ENCODE data around the gene SNRNP200. TPM values are rescaled to one million over a fixed set of nuclear protein-coding genes. Genes with fewer than 3 reads are reported as not detected.
A peak's percentile ranks its signal among the peaks of the same experiment; 100 is the strongest.

Gene SNRNP200
- total RNA-seq, 1 experiment from 2014 or later = 202 TPM

GRCh38 chr2:96317584-96317997, 12.2 kb upstream of the SNRNP200 start:
- Histone ChIP-seq H3K27me3 (replicated peaks; ENCODE audit: insufficient read depth, low read depth, low read length, poor library complexity) (peaks cover 18% of the 10 kb centered on the region), H3K4me1 (ENCODE audit: insufficient read depth, low read length, poor library complexity, severe bottlenecking) (peaks cover 7% of the 10 kb centered on the region), H3K4me3 (ENCODE audit: low read depth, low read length, poor library complexity, severe bottlenecking) (no peak overlapping the region), H3K36me3 (ENCODE audit: insufficient read depth, low read length, poor library complexity, severe bottlenecking) (no peaks in the 10 kb centered on the region), H3K27ac (ENCODE audit: low read depth, low read length, poor library complexity, severe bottlenecking) (no peak overlapping the region), H3K9me3 (ENCODE audit: low read depth, low read length, poor library complexity, severe bottlenecking) (no peaks in the 10 kb centered on the region)
- intact Hi-C loops (cut with micrococcal nuclease; ENCODE audit: unreplicated experiment) = no loop called here
- BruUV-seq (replicated peaks) = no TSS peak
- ChIA-PET CTCF (no interaction called here), POLR2A (ENCODE audit: low non-redundant PET) (no interaction called here)
- no peak for DNase-seq (ENCODE audit: low spot score)
- no peak for TF ChIP-seq EZH2 (IDR thresholded peaks at IDR 0.05; ENCODE audit: borderline replicate concordance, low read depth, low read length, poor library complexity, severe bottlenecking)
- TF ChIP-seq CTCF (conservative IDR thresholded peaks at IDR 0.05; ENCODE audit: low read depth, low read length) = no peak

- CTCF ChIA-PET = no interaction called here
- Histone ChIP-seq H3K4me1 (ENCODE audit: insufficient read depth, low read length, poor library complexity, severe bottlenecking) (peaks cover 7% of the 10 kb centered on the region), H3K36me3 (ENCODE audit: insufficient read depth, low read length, poor library complexity, severe bottlenecking) (no peaks in the 10 kb centered on the region), H3K27ac (ENCODE audit: low read depth, low read length, poor library complexity, severe bottlenecking) (no peak overlapping the region), H3K9me3 (ENCODE audit: low read depth, low read length, poor library complexity, severe bottlenecking) (no peaks in the 10 kb centered on the region), H3K27me3 (replicated peaks; ENCODE audit: insufficient read depth, low read depth, low read length, poor library complexity) (peaks cover 15% of the 10 kb centered on the region), H3K4me3 (ENCODE audit: low read depth, low read length, poor library complexity, severe bottlenecking) (no peak overlapping the region)
- no peak for DNase-seq (ENCODE audit: low spot score)
- TF ChIP-seq EZH2 (IDR thresholded peaks at IDR 0.05; ENCODE audit: borderline replicate concordance, low read depth, low read length, poor library complexity, severe bottlenecking) = no peak
- no peak for TF ChIP-seq CTCF (conservative IDR thresholded peaks at IDR 0.05; ENCODE audit: low read depth, low read length)
- POLR2A ChIA-PET (ENCODE audit: low non-redundant PET) = no interaction called here
- intact Hi-C loops (cut with micrococcal nuclease; ENCODE audit: unreplicated experiment) = no loop called here
- BruUV-seq (replicated peaks) = no TSS peak
Measured at GRCh38 chr2:96316999-96317398, 11.7 kb upstream of the SNRNP200 start.

- intact Hi-C loops (cut with micrococcal nuclease; ENCODE audit: unreplicated experiment) = no loop called here
- POLR2A ChIA-PET (ENCODE audit: low non-redundant PET) = no interaction called here
Measured at GRCh38 chr2:96315400-96316071, 10.2 kb upstream of the SNRNP200 start.

More at GRCh38 chr2:96315400-96316071, 10.2 kb upstream of the SNRNP200 start:
- Histone ChIP-seq H3K9me3 (ENCODE audit: low read depth, low read length, poor library complexity, severe bottlenecking) (no peaks in the 10 kb centered on the region), H3K4me3 (ENCODE audit: low read depth, low read length, poor library complexity, severe bottlenecking) (no peak overlapping the region), H3K27me3 (replicated peaks; ENCODE audit: insufficient read depth, low read depth, low read length, poor library complexity) (peaks cover 1% of the 10 kb centered on the region), H3K4me1 (ENCODE audit: insufficient read depth, low read length, poor library complexity, severe bottlenecking) (peaks cover 7% of the 10 kb centered on the region), H3K36me3 (ENCODE audit: insufficient read depth, low read length, poor library complexity, severe bottlenecking) (no peaks in the 10 kb centered on the region), H3K27ac (ENCODE audit: low read depth, low read length, poor library complexity, severe bottlenecking) (no peak overlapping the region)
- no TSS peak for BruUV-seq (replicated peaks)
- DNase-seq (ENCODE audit: low spot score) = peak; percentile 65
- CTCF ChIA-PET = no interaction called here
- TF ChIP-seq CTCF (conservative IDR thresholded peaks at IDR 0.05; ENCODE audit: low read depth, low read length) (no peak), EZH2 (IDR thresholded peaks at IDR 0.05; ENCODE audit: borderline replicate concordance, low read depth, low read length, poor library complexity, severe bottlenecking) (no peak)
